HG02840 (cell line): ENCODE results near the gene NFXL1.
A peak's percentile ranks its signal among the peaks of the same experiment; 100 is the strongest.

ENCODE experiments used
- ATAC-seq: cut with Tn5 transposase; IDR thresholded peaks from one replicate; pipeline ENCODE4 v1.9.1; 2021; ENCODE audit warnings: mild to moderate bottlenecking, moderate library complexity, moderate number of reproducible peaks; ENCODE audit not compliant: unreplicated experiment, low FRiP score

The NFXL1 gene

DNA sequence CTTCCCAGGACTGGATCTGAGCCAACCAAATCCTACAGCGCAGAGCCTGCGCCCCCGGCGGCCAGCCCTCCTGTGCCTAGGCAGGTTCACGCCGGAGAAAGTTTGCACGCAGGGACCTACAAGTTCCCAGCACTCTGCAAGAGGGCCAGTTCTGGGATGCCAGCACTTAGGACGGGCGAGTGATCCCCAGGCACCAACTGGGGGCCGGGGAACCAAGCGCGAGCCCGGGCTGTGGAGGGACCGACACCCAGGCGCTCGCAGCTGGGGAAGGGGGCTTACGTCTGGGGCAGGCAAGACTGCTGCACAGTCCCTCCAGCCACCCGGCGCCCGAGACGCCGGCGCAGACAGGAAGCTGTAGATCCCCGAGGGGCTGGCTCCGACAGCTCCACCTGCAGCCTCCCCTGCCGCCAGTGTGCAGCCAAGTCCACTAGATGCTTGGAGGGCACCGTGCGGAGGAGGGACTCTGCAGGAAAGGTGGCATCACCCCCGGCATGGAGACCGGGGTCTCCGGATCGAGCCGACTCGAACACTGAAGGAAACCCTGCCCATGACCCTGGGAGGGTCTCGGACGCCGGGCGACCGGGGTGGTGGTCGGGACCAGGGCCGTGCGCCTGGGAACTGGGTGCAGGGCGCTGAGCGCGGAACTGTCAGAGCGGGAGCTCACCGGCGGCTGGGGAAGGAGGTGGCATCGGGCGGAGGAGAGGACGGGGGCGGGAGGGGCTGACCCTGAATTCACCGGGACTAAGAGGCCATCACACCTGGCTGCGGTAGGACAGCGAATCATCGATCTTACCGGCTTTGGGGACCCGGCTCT lies 77.1 kb downstream of the NFXL1 start:
- peak; percentile 62 for ATAC-seq

DNA sequence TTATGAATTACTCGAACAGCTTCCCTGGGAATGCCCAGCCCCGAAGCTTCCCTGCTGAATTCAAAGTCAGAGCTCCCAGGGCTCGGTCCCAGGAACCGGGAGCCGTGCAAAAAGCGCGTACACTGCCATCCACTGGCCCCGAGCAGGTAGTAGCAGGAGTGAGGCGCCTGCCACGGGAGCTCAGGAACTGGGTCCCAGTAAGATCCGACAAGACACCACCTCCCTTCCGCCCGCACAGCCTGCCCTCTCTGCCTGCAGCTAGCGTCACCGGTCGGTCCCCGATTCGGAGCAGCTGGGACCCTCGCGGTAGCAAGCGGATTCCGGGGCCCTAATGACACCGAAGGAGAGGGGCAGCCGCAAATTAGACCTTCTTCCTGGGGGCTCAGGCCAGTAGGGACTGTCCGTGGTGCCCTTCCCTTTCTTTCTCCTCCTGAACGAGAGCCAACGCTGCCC lies 77.7 kb downstream of the NFXL1 start:
- ATAC-seq, result peak; percentile 63

DNA sequence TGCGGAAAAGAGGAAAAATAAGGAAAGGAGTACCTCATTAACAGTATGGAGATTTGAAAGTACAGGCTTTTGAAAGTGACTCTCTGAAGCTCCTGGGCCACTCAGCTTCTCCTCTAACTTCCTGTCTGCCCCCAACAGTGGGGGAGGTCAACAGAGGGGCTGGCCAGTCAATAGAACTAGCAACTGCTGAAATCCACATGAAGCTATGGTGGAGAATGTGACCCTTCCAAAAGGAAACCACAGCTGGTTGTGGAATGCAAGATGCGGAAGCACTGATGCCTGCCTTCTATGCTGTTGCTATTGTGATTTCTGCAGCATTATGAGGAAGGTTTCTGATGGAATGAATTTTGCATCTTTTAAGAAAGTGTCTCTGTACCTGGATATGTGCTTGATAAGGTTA lies 78.9 kb downstream of the NFXL1 start:
- no peak for ATAC-seq

DNA sequence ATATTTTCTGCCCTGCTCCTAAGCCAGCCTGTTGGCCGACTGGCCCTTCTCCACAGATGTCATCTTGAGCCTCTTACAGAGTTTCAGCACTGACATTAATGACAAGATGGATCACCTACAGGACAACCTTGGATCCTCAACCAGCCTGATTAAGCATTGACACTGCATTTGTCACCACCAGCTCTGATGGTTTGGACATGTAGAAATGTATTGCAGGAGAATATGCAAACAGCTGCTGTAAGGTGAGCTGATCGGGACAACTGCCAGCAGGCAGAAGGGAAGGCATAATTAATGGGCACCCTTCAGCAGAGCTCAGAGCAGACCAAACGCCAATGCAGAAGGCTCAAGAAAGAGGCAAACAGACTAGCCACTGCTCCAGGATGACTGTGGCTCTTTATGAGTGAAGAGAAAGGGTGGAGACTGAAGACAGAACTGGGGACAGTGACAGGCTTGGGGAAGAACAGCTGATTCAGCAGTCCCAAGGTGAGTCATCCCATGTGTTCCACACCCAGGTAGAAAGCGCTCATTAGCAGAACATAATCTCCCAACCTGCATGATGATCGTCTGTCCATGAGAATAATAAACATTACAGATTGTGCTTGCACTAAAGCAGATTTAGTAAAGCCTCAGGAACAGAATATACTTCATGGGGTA lies 83.2 kb downstream of the NFXL1 start:
- no peak for ATAC-seq

DNA sequence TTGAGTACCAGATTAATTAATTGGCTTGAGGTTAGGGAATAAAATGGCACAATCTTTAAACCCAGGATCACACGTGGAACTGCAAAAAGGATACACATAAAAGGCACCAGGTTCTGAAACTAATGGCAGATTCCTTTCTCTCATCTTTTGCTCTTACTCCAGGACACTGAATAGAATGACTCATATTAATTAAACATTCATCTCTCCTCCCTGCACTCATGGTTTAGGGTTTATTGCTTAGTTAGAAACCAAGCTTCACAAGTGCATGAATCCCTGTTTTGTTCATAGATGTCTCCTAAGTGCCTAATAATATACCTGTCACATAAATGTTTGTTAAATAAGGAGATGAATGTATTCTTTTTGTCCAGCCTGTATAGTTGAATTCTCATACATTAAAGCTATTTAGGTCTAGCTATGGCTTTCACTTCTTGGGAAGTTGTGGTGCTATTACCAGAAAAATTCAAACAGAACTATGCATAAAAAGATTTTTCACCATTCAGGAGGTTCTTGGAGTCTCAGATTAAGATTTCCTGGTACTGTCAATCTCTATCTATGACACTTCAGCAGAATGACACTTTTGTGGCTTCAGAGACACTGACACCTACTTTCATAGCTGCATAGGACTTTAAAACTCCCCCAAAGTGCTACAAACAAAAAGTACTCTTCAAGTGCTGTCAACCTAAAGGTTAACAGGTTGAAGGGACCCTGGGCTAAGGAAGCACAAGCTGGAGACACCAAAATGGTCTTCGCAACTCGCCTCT lies 83.9 kb downstream of the NFXL1 start:
- no peak for ATAC-seq

DNA sequence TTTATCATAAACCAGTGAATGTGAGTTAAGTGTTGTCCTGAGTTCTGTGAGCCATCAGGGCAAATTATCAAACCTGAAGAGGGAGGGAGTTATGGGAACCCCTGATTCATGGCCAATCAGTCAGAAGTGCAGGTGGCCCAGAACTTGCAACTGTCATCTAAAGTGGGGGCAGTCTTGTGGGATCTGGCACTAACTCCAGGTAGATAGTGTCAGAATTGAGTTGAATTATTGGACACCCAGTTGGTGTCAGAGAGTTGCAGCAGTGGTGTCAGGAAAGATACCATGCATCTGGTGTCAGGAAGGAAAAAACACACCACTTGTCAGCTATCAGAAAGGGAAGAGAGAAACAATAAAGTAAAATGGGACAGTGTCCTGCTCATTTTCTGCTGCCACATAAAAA lies 84.9 kb downstream of the NFXL1 start:
- no peak for ATAC-seq

DNA sequence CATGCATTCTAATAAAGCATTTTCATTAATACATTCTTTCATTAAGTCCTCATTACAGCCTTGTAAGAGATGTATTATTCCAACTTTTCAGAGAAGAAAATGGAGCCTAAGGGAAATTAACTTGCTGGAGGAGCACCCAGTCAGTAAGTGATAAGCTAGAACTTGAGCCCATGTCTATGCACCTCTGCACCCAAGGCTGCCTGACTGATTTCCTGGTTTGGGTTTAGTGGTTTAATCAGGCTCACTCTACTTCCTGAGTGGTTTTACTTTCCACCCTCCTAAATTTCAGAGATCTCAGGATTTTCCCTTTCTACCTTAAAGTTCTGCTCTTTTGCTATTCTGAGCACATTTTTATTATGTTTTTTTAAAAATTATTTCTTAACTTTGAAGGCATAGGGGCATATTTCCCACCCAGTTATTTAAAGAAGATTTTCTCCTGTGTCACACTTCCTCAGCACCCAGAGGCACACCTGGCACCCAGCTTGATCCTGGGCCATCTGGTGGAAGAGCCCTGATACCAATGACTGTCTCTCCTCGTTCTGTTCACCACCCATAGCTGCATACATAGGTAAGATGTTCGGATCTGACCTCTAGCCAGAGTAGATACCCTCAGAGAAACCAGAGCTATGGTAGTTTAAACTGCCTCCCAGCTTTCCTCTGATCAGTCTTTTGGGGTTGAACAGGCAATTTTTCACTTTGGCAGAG lies 86.9 kb downstream of the NFXL1 start:
- no peak for ATAC-seq

DNA sequence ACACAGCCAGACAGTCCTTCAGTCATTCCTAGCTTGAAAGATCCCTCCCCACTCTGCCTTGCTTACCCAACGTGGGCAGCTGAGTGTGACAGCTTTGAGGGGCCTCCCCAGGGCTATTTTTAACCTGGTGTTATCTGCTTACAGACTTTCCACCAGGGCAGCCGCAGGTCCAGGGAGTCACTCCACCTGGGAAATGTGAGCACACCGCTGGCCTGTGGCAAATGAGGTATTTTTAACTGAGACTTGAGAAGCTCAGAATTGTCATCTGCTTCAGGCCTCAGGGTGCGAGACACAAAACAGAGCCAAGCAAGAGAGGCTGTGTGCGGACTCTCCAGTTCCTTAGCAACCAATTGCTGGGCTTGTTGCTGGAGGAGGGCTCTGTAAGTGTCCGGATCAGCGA lies 89.5 kb downstream of the NFXL1 start:
- no peak for ATAC-seq

DNA sequence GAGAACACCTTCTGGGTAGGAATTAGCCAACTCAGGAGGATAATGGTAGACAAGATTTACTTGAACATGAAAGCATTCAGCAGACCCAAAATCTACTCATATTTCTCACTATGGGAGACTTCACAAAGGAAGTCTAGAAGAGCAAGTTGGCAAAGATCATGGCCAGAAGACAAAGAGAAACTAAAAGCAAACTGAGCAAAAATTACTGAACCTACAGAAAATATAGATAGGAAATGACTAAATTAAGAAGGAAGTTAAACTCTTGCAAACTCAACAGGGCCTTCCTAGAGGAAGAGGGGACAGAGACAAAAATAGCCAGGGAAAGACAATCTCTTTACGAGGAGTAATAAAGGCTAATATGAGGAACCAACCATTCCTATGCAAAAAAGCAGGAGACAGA lies 95.2 kb downstream of the NFXL1 start:
- ATAC-seq, result no peak

DNA sequence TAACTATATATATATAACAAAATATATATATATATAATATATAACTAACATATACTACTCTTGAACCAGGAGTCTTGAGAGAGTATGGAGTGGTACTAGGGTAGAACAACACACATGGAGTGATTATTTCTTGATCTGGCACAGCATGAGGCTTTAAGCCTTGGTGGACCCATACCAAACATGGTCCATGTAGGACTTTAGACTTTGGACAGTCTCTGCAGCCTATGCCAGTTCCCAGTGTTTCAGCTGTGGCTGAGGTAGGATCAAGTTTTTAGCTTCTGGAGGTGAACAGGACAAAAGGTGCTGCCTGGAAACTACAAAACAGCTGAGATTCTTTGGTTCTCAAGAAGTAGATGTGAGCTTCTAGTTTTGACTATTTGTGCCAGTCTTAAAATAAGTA lies 97.1 kb downstream of the NFXL1 start:
- no peak for ATAC-seq

DNA sequence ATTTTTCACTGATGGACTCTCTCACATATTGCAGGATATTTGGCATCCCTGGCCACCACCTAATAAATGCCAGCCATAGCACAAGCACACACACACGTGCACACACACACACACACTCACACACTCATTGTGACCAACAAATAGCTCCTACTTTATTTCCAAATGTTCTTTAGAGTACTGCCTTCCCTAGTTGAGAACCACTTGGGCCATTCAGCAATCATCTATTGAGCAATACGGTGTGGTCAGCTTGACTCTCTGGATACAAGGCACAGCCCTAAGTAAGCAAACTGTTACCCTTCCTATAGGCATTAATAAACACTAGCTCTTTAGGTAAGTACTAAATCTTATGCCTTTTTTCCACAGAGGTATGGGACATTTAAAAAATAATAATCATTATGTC lies 97.6 kb downstream of the NFXL1 start:
- no peak for ATAC-seq

DNA sequence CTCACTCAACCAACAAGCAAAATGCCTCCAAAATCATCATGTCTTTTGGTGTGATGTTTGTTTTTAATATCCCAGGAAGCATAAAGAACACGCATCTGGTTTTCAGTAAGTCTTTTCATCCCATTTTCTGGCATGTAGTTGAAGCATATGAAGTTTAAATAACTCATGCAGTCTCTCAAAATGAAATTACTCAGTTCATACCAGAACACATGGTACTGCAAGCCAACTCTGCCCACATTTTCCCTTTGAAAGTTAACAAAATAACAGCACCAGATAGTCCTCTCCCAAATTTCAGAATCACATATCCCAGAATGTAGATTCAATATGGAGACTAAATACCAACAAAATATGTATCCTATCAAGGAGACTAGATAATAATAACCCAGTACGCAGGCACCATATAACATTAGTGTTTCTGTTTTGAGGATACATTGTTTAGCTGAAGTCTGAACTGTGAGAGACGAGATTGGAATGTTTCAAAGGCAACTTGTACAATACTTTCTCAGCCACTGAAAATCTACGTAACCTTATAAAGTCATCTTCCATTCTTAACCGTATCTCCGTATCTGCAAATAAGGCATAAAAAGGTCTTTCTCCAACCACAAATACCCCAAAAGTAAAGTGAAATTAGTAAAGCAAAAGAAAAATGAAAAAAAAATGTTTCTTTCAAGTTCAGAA lies 99.6 kb downstream of the NFXL1 start:
- no peak for ATAC-seq

DNA sequence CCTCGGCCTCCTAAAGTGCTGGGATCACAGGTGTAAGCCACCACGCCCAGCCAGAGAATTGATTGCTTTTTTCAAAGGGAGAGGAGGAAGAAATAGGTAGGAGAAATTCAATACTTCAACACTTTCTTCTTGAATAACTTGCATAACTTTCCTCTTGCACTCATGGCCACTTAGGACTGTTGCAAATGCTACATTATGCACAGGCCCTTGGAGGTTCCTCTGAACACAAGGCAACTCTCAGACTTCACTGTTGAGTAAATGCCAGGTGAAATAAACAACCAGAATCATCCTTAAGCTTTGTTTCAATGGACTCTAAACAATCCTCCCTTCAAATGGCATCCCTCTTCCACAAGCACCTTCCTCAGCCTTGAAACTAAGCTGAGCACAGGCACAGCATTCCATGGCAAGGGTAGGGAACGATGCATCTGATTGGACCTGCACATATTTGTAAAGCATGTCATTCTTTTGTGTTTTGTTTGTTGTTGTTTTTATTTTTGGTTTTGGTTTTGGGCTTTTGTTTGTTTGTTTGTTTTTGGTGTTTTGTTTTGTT lies 104.7 kb downstream of the NFXL1 start:
- ATAC-seq, result no peak

DNA sequence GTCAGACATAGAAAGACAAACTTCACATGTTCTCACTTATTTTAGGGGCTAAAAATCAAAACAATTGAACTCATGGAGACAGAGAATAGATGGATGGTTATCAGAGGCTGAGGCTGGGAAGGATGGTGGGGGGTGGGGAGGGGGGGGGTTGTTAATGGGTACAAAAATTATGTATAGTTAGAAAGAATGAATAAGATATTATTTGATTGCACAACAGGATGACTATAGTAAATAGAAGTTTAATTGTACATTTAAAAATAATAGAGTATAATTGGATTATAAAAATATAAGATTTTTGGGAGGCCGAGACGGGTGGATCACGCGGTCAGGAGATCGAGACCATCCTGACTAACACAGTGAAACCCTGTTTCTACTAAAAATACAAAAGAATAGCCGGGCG lies 109.8 kb downstream of the NFXL1 start:
- no peak for ATAC-seq

DNA sequence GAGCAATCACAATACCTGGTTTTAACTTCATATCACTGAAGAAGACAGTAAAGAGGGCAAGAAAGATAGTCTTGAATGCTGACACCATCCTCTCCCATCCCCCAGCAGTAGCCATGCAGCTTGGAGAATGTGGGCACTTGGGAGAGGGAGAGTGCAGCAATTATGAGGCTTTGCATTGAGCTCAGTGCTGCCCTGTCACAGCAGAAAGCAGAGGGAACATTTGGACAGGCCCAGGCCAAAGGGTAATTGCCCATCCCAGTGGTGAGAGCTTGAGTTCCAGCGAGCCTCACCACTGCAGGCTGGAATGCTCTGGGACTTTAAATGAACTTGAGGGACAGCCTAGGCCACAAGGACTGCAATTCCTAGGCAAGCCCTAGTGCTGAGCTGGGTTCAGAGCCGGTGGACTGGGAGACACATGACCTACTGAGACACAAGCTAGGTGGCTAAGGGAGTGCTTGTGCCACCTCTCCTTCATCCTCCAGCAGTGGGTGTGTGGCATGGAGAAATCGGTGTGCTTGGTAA lies 112.8 kb downstream of the NFXL1 start:
- ATAC-seq, result no peak

DNA sequence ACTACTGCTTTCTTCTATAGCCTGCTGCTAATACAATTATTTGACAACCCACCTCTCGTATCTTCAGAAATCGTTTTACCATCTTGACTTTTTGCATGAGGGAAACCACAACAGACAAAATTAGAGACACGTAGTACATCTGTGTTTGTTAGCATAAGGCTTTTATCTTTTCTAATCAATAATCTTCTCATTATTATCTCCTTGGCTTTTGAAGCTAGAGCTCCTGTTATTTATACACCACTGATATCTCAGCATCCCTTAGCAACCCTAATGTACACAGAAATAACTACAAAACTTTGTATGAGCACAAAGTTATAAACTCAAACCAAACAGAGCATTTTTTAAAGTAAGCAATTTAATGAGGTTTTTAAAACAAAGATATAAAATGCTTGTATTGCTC lies 116.2 kb downstream of the NFXL1 start:
- no peak for ATAC-seq
